NCI-H2171 treated with DMSO at 0.1 percent for 48 hours (cell line): Measurements from ENCODE around the gene JAZF1.
"Not testable (repeated sequence)": the region's sequence is repeated elsewhere in the genome, so short reads cannot be mapped to it uniquely, and the experiment has no call there.

Source experiments
- DNase-seq: peaks from one replicate; lab custom pipeline; 2025; lab: John Stamatoyannopoulos, UW

Gene JAZF1

DNA sequence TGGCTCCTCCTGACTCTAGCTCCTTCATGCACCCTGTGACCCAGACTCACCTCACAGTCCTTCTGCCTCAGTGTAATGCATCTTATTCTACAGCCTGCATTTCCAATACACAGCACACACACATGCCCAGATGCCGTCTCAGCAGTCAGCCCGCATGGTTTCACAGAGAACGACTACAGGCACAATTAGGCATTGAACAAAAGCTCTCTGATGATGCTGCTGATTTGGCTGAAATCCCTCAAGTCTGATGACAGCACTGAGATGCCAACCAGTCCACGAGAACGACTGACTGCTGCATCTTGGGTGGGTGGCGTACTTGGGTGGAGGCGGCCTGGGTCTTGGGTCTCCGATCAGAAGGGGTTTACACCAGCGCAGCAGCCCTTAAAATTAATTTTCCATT is 240.3 kb downstream of the JAZF1 start:
- peak; percentile 77 for DNase-seq

DNA sequence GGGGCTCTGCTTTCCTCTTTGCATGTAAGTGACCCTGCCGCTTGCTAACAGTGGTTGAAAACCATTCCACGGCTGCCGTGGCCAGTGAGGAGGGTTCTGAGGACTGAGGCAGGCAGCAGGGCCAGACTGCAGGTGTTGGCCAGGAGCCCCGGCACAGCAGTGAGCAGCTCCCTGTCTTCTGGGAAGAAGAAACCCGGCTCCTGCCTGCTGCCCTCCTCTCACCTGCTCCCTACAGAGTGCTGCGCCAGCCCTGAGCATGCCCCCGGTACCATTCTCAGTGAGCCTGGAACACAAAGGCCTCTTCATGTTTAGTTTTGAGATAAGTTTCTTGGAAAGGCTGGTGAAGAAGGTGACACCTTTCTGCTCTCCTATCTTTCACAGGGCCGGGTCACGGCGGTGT is 240.7 kb downstream of the JAZF1 start:
- DNase-seq = no peak

DNA sequence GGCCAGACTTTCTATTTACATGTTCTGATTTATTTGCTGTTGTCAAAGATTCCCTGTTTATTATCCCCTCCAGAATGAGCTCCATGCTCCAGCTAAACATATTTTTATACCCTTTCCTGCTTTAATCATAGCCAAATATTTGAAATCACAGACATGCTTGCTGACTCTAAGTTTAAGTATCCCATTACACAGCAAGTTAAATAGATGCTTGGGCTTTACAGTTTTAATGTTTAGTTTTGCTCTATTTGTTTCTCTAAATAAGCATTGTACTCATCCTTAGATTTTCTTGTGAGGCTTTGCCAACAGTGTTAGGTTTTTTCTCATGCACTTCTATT is 243.9 kb downstream of the JAZF1 start:
- DNase-seq = no peak

DNA sequence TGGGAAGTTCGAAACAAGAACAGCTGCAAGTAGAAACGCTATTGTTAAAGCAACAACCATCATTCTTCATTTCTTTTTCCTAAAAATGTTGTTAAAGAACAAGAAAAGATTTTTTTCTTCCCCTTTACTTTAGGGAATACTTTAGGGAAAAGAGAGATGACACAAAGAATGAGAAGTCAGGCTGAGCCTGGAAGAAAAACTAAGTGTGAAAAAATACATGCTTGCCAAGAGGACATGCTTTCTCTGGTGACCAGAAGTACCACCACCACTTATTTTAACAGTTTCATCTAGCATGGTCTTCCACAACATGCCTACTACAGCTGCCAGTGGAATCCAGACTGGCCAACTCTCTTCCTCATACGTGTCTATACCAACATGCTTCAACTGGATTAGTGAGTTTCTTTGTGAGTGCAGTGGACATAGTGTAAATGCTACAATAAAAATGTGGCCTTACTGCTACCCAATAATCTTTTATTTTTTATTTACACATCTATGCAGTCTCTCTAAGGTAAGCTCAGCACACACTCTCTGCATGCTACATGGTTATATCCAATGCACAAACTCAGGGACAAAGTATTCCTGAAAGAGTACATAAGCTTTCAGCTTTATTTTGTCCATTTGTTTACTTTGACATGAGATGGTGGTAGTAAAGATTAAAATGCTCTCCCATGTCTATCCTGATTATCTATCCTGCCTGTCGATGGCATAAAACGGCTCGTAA is 244.4 kb downstream of the JAZF1 start:
- no peak for DNase-seq

DNA sequence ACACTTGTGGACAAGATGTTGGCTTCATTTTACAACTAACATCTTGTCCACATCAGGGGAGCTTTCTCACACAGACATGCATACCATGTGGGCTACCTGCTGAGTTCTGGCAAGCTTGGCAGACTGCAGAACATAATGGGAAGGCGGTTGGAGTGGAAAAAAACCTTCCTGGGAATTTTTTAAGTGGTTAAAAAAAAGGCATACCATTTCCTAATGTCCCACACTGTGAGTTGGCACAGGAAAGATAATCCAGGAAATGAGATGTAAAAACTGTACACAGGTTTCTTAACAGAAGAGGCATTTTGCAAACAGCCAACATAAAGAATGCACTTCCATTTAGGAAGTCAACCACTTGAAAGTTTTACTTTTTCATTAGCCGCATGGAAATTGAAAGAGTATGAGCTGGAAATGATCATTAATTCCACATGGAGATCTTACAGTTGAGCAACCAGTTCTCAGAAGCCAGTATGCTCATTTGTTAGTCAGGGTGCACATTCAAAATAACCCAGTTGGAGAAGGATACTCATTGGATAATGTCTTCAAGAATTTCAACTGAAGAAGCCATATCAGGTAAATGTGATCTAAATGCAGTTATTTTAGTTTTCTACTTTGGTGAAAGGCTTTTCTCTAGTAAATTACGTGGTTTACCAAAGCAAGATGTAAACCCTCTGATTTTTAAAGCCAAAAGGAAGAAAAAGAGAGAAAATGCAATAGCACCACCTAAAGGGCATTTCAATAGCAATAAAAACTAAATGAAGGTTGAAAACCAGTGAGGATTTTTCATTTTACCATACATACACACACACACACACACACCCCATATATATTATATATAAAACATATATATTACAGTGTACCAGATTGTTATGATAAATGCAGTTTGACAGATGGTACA is 246.7 kb downstream of the JAZF1 start:
- DNase-seq = peak; percentile 91

DNA sequence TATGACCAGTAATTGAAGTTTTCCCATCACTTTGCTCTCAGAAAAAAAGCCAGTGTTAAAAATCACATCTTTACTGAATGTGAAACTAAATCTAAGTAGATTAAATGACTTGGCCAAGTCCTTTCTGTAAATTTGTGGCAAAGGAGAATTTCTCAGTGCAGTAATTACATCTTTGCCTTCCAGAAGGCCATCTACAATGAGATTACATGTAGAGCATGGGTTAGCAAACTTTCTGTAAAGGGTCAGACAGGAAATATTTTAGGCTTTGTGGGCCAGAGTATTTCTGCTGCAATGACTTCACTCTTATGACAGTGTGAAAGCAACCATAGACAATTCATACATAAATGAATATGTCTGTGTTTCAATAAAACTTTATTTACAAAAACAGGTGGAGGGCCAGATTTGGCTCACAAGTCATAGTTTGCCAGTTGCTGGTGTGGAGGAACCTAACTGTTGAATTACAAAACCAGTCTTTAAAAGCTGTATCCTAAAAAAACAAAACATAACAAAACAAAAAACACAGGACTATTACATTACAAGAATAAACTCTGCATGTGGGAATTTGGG is 249.6 kb downstream of the JAZF1 start:
- DNase-seq = no peak

DNA sequence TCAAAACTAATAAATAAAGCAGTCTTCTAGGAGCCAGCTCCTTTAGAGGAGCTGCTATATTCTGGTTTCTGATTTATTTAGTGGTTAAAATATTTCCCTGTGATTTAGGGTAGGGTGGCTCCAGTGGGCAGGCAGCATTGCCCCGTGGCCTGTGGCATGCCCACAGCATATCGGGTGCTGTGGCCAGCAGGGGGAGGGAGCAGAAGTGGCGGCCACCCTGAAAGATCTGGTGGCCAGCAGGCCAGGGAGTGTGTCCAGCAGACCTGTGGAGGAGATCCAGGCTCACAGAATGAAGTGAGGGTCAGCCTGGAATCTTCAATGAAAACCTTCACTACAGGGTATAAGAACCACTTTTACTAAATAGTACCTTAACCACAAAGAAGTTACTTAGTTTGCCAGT is 251.5 kb downstream of the JAZF1 start:
- no peak for DNase-seq

DNA sequence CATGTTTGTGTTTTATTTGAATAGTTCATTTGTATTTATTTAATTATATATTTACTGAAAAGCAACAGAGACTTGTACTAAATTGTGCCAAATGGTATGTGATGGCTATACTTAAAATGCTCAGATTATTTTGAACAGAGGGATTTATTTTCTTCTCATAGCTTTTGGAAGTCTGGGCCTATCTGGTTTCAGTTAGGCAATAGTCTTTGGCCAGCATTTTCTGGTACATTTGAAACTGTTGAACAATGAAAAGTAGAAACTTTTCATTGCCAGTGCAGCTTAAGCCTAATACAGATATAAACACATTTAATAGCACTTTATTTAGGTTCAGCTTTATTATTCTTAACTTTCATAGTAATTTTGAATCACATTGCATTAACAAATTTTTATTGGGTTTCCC is 252.6 kb downstream of the JAZF1 start:
- no peak for DNase-seq

DNA sequence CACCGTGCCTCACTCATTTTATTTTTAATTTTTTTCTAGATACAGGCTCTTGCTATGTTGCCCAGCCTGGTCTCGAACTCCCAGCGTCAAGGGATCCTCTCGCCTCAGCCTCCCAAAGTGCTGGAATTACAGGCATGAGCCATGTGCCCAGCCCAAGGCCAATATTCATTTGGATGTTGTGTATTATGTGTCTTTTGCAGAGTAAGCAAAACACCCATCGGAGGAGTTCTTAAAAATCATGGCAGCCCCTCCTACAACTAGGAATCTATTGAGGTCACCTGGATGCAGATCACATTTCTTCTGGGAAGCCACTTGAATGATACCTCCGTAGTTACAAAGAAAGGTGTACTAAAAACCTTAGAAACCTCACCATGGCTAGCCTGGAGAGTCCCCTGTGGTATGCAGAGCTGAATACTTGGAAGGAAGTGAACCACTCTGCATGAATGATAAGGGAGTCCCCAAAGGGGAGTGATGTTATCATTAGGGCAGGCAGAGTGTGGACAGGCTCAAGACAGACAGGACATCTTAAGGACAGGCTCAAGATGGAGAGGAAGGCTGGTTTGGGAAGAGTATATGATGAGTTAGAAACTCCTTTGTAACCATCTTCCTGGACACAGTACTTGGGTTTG is 254.9 kb downstream of the JAZF1 start:
- DNase-seq = no peak

DNA sequence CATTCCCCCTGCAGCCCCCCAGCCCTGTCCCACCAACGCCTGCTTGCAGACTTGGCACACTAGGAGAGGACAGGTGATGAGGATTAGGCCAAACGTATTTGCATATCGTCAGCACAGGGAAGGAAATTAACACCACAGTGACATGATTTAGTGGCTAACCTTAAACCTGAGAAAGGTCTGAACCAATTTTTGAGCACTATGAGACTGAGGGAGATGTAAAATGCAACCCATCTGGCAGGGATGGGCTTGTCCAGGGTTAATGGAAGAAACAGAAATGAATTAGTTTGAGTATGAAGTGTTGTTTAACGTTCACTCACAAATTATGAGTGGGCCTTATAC is 257.0 kb downstream of the JAZF1 start:
- DNase-seq = peak; percentile 19

DNA sequence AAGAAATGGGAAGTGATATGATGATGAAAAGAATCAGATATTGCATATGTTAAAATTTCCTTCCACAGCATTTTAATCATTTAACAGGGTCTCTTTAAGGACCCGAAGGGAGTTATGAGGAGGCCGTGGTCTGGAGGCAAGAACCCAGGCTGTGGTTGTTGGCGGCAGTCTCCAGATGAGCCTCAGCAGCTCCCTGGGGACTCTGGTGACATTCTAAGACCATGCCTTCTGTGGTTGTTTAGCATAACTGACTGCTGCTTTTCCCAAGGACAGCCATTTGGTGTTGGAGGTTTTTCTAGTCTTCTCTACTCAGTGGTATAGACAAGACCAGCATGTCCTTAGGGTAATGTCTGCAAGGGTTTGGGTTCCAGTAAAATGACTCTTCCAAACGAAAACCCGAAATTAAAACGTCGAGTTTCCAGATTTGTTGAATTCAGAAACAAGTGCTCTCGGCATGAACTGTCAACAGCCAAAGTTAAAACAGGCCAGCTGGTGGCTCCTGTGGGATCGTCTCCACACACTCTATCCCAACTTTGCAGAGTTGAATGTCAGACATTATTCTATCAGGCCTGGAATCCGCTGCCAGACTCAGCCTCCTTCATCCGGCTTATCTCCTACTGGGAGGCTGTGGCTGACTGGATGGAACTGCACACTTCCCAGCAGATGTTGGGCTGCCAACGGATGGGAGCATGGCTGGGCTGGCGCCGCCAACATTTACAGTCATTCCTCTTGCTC is 257.5 kb downstream of the JAZF1 start:
- DNase-seq = peak; percentile 55

DNA sequence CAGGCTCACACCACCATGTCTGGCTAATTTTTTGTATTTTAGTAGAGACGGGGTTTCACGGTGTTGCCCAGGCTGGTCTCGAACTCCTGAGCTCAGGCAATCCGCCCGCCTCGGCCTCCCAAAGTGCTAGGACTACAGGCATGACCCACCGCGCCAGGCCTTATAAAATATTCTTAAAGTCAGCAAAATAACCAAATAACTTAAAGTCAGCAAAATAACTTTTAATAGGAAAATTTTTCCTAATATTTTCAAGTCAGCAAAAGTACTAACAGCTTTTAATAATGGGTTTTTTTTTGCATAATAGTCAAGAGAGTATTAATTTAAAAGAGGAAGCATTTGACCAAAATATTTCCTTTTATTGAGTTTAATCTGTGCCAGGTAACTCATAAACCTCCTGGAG is 258.2 kb downstream of the JAZF1 start:
- not testable (repeated sequence) for DNase-seq

DNA sequence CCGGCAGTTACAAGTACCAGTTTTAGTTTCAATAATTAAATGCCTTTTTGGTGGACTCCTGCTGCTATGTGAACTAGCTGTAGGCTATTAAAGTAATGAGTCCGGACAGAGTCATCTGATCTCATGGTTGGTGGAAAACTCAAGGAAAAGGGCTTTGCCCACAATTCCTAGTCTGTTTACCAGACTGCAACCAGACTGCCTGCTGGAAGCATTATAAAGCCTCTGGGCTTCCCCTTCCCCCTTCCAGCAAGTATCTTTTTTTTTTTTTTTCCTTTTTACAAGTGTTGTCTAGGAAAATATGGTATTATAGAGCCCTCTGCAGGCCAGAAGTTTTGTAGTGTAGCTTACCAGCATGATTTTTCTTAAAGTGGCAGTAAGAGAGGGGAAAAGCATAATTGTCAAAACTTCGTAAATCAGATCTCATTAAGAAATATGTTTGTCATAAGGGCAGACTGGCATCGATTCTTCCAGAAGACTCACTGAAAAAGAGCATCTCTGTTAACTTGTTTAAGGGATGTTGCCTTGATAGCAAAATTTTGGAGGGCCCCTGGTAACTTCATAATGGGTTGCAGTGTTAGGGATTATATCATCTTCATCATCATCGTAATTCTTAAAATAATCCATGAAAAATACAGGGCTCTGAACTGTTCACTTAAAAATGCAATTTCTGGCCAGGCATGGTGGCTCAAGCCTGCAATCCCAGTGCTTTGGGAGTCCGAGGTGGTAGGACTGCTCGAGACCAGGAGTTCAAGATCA is 259.3 kb downstream of the JAZF1 start:
- DNase-seq = peak; percentile 91

DNA sequence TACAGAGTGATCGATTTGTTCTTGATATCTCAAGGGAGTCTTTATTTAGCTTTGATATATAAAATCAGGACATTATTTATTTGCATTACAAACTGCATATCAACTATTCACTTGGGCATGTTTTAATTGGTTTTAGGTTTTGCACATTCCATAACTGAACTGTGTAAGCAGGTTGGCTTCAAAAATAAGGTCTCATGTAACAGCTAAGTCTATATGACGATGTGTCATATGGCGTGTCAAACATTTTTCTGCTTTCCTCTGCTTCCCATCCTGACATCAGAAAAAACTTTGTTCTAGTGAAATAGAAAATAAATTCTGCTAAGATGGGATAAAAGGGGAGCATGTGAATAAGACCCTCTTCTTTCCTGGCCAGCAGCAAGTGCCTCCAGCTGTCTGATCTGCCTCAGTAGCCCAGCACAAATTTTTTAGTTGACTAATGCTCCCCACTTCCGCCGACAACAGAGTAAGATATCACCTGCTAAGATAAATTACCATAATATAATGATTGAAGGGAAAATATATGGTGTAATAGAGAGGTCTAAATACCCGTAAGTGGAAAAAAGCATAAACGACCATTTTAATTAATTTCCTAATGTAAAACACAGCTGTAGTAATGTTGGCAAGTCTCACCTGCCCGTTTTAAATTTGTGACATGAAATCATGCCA is 260.2 kb downstream of the JAZF1 start:
- DNase-seq = peak; percentile 7

DNA sequence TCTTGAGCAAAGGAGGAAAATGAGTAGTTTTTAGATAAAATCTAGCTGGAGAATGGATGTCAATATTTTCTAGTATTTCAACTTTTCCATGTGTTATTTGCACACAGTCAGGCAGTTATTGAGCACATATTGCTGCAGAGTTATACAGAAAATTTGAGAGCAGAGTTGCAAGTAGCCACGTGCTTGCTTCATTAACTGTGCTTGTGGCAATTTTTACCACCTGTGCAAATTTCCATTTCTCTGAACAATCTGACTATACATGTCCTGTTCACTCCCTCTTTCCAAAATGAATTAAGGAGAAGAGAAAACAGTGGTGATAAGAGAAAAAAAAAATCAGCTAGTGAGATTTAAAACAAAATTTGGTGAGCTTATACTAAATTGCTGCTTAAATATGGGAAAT is 262.1 kb downstream of the JAZF1 start:
- no peak for DNase-seq

DNA sequence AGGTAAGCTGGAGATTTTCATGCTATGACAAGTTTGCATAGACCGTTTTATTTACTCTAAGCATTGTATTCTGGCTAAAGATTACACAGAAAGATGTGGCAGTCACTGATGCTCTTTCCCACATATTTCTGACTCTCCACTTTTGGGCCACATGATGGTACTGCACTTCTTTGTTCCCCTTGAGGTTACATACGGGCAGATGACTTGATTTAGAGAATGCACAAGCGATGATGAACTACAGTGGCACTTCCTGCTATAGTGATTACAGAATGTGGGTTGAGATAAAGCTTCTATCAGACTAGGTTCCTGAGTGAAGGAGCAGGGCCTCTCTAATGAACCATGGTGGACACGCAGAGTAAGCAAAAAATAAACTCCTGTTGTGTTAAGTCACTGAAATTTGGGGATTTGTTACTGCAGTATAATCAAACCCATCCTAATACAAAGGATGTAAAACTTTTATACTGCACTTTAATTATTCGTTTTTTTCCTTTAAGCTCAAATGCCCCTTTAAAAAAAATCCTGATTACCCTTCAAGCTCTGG is 262.8 kb downstream of the JAZF1 start:
- no peak for DNase-seq

DNA sequence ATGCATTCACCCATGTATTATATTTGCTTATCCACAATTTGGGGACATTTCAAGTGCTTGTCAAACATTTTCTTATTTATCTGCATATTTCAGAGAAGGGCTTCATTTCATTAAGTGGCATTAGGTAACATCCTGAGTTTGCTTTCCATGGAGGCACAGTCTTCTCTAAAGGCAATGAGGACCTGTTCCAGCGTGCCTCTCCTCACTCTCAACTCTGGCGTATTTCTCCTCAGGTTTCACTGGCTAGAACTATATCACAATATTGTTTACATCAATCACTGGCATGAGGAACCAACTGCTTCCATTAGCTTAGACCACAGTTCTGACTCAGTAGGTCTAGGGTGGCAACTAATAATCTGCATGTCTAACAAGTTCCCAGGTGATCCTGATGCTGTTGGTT is 263.5 kb downstream of the JAZF1 start:
- DNase-seq = peak; percentile 78

DNA sequence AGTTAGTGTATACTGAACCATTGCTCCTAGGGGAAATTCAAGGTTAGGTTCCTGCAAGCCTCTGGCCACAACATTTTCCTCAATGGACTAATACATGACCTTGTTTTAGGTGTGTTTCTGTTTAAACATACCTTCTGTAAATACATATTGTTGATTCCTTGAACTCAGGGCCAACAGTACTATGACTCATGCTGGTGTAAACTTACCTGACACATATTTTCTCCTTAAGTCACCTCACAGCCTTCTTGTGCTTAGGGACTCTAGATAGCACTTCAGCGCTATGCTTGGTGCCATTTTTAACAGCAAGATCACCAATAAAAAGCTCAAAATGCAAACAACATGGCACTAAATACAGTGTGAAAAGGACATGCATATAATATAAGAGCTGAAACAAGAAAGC is 264.2 kb downstream of the JAZF1 start:
- DNase-seq = no peak

DNA sequence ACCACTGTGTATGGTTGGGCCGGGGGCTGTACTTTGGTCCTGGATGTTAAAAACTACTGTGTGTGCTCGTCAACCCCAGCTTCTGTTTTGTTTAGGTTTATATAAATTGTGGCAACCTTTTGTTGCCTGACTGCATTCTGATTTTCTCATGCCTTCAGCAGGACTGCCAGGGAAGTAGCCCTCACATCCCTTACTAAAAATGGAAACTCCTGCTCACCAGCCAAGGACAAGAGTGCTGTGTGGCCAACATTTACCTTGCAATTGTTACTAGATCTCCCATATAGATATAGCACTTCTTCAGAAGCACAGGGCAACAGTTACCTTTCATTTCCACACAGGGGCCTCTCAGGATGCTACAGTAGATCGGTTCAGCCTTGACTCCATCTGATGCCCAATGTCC is 266.2 kb downstream of the JAZF1 start:
- no peak for DNase-seq

DNA sequence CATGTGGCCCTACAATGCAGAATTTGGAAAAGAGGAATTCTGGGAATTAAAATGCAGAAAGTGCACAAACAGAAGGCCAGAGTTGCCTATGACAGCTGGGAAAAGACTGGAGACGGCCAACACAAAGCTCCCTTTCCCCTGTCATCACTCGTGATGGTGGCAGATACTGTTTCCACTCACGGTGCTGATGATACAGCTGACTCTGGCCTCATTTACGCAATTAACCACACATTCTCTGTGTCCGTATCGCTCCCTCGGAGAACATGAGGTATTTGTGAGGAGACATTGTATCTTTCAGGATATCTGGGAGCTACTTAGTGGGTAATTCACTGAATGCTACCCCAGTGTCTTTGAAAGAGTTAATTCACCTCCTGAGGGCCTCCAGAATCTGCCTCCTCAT is 267.8 kb downstream of the JAZF1 start:
- peak; percentile 10 for DNase-seq

DNA sequence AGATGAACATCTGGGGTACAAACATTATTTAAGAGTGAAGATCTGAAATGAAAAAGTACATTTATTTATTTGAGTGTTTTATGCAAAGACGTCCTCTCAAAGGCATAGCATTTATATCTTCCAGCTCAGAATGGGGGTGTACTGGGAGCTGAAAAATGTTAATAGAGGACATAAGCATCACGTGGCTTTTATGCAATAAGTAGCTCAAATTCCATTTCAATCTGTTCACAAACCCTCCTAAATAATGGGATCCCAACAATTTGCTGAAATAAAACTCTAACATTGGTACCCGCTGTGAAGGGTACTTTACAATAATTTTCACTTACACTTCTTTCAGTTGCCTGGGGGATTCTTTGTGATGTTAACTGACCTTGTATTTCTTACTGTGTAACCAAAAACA is 268.7 kb downstream of the JAZF1 start:
- no peak for DNase-seq
